ENCODE results near the gene BICRAL.

DNA sequence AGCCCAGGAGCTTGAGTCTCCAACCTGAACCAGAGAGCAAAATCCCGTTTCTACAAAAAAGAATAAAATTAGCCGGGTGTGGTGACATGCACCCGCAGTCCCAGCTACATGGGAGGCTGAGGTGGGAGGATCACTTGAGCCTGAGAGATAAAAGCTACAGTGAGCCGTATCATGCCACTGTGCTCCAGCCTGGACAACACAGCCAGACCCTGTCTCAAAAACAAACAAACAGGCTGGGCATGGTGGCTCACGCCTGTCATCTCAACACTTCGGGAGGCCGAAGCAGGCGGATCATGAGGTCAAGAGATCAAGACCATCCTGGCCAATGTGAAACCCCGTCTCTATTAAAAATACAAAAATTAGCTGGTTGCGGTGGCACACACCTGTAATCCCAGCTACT lies 122.6 kb downstream of the BICRAL start:
- no peak for TF ChIP-seq POLR2AphosphoS5 (IDR thresholded peaks at IDR 0.05; ENCODE audit: borderline replicate concordance, low read depth, low read length)
- TF ChIP-seq EZH2 (IDR thresholded peaks at IDR 0.05) = no peak
- TF ChIP-seq FOXP2 (optimal IDR thresholded peaks at IDR 0.05; ENCODE audit: control extremely low read depth, extremely low read length, insufficient read depth) = no peak

Data from SK-N-MC (cell line).